ENCODE results near the gene MYPN.

The MYPN gene

DNA sequence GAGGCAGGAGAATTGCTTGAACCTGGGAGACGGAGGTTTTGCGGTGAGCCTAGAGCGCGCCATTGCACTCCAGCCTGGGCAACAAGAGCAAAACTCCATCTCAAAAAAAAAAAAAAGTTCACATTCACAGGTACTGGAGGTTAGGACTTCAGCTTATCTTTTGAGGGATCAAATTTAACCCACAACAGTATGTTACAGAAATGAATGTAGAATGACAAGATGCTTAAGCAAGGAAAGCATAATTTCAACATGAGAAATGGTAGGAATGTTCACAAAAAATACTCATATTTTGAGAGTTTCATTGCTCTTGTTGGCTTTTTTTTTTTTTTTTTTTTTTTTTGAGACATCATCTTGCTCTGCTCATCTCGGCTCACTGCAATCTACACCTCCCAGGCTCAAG, 32.3 kb upstream of the MYPN start:
- TF ChIP-seq Cebpa-rat (IDR thresholded peaks at IDR 0.05), result no peak

DNA sequence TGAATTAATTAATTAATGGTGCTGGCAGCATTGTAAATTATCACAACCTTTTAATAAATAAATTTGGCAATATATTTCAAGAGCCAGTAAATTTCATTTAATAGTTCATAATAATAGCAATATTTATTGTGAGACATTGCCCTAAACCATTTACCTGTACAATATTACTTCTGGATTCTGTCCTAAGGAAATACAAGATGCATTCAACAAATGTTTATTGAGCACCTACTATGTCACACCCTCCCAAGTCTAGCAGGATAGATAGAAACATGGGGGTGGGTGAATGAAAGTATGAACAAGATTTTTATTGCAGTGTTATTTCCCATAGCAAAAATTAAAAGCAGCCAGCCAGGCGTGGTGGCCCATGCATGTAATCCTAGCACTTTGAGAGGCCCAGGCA, 29.9 kb upstream of the MYPN start:
- Histone ChIP-seq H3K36me3 (no peaks in the 10 kb centered on the region), H3K27ac (no peak overlapping the region), H3K9me3 (replicated peaks in 1 of 11) (no peaks in the 10 kb centered on the region; a peak in 1 of 22 replicates), H3K9ac (no peak overlapping the region), H4K20me1 (peaks cover 0 to 3% (median 0%) of the 10 kb centered on the region in 11 experiments; a peak in 5 of 22 replicates), H3K4me1 (peaks cover 5 to 16% (median 10%) of the 10 kb centered on the region in 10 experiments; a peak in 18 of 20 replicates), H3K27me3 (no peaks in the 10 kb centered on the region), H3K4me2 (no peak overlapping the region), H3K4me3 (no peak overlapping the region)
- no peak for TF ChIP-seq Cebpa-rat (IDR thresholded peaks at IDR 0.05)

More for the DNA sequence above, 32.3 kb upstream of the MYPN start:
- H4K20me1 ChIP-seq, result peaks cover 11 to 27% (median 20%) of the 10 kb centered on the region in 11 experiments; a peak in 18 of 22 replicates
- H3K4me3 ChIP-seq, result no peak overlapping the region
- H3K27ac ChIP-seq, result no peak overlapping the region
- no peaks in the 10 kb centered on the region for H3K27me3 ChIP-seq
- no peak overlapping the region for H3K4me2 ChIP-seq
- peaks cover 9 to 36% (median 23%) of the 10 kb centered on the region in 10 experiments for H3K4me1 ChIP-seq
- no peaks in the 10 kb centered on the region; a peak in 1 of 22 replicates for H3K9me3 ChIP-seq (replicated peaks in 1 of 11)
- no peak overlapping the region for H3K9ac ChIP-seq
- peaks cover 0 to 9% (median 0%) of the 10 kb centered on the region in 11 experiments; a peak in 6 of 22 replicates for H3K36me3 ChIP-seq

DNA sequence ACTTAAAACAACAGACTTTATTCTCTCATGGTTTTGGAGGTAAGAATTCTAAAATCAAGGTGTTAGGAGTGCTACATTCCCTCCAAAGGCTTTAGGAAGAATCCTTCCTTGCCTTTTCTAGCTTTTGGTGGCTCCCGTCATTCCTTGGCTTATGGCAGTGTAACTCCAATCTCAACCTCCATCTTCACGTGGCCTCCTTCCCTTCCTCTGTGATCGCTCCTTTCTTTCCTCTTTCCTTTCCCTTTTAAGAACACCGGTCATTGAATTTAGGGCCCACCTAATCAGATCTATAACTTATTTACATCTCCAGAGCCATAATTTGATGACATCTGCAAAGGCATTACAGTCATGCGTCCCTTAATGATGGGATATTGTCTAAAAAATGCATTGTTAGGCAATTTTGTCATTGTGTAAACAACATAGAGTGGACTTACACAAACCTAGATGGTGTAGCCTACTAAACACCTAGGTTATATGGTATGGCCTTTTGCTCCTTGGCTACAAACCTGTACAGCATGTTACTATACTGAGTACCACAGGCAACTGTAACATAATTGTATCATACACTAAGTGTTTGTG, 28.3 kb upstream of the MYPN start:
- Histone ChIP-seq H3K4me2 (no peak overlapping the region), H3K36me3 (no peaks in the 10 kb centered on the region), H4K20me1 (no peaks in the 10 kb centered on the region), H3K4me1 (peaks cover 0 to 16% (median 5%) of the 10 kb centered on the region in 10 experiments; a peak in 11 of 20 replicates), H3K9me3 (replicated peaks in 1 of 11) (no peaks in the 10 kb centered on the region; a peak in 1 of 22 replicates), H3K9ac (no peak overlapping the region), H3K27me3 (no peaks in the 10 kb centered on the region), H3K27ac (no peak overlapping the region), H3K4me3 (no peak overlapping the region)
- no peak for TF ChIP-seq Cebpa-rat (IDR thresholded peaks at IDR 0.05)

DNA sequence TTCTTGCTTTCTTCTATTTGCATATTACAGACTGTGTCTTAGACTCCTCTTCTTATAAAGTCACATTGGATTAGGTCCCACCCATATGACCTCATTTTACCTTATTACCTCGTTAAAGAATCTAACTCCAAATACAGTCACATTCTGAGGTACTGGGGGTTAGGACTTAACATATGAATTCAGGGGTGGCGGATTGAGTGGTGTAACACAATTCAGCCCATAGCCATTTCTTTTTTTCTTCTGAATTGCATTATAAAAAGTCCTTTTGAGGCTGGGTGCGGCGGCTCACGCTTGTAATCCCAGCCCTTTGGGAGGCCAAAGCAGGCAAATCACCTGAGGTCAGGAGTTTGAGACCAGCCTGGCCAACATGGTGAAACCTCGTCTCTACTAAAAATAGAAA, 27.4 kb upstream of the MYPN start:
- Histone ChIP-seq H4K20me1 (no peaks in the 10 kb centered on the region), H3K36me3 (no peaks in the 10 kb centered on the region), H3K4me2 (no peak overlapping the region), H3K4me3 (no peak overlapping the region), H3K27ac (no peak overlapping the region), H3K27me3 (no peaks in the 10 kb centered on the region), H3K9ac (no peak overlapping the region), H3K4me1 (peaks cover 0 to 18% (median 5%) of the 10 kb centered on the region in 10 experiments; a peak in 11 of 20 replicates), H3K9me3 (replicated peaks in 1 of 11) (no peaks in the 10 kb centered on the region)
- no peak for TF ChIP-seq Cebpa-rat (IDR thresholded peaks at IDR 0.05)

DNA sequence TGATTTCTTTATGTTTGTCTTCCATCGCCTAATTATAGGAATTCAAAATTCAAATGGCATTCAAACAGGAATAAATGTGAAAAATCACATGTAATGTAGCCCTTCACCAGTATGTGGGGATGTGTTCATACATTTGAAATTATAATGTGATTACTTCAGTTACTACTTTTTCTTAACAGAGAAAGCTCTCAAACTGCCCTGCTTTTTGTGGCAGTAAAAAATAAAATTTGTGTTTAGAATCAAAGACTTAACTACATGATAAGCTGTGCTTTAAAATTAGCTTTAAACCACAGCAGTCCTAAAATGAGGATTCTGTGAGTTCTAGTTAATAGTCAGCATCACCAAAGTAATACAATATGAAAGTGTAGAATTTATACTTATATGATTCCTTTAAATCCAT, 26.4 kb upstream of the MYPN start:
- Histone ChIP-seq H3K36me3 (no peaks in the 10 kb centered on the region), H3K4me3 (no peak overlapping the region), H3K4me2 (no peak overlapping the region), H3K9ac (no peak overlapping the region), H3K4me1 (peaks cover 7 to 25% (median 12%) of the 10 kb centered on the region in 10 experiments), H3K27me3 (no peaks in the 10 kb centered on the region), H3K9me3 (replicated peaks in 1 of 11) (no peaks in the 10 kb centered on the region), H4K20me1 (no peaks in the 10 kb centered on the region), H3K27ac (no peak overlapping the region)
- TF ChIP-seq Cebpa-rat (IDR thresholded peaks at IDR 0.05), result no peak

DNA sequence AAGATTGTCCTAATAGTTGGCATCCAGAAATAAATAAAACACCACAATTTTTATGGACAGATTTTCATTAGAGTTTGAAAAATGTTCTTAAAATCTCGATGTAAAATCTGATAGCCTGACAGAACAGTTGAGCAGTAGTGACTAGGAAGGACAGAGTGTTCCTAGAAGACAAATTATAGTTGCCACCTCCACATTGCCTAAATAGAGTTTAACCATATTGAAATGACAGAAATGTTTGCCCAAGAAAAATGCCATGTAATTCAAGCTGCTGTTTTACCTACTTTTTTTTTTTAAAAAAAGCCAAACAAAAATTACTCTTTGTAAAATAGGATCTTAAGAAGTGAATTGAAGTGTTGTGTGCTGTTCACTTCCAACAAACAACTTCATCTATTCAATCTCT, 25.3 kb upstream of the MYPN start:
- peaks cover 12 to 36% (median 20%) of the 10 kb centered on the region in 10 experiments for H3K4me1 ChIP-seq
- H4K20me1 ChIP-seq, result no peaks in the 10 kb centered on the region
- H3K9me3 ChIP-seq (replicated peaks in 1 of 11), result no peaks in the 10 kb centered on the region
- TF ChIP-seq Cebpa-rat (IDR thresholded peaks at IDR 0.05), result no peak
- H3K27ac ChIP-seq, result no peak overlapping the region
- peak overlapping the region in 1 of 11 experiments; percentile 3; a peak in 1 of 22 replicates for H3K4me2 ChIP-seq
- no peak overlapping the region for H3K9ac ChIP-seq
- no peaks in the 10 kb centered on the region for H3K36me3 ChIP-seq
- H3K4me3 ChIP-seq, result no peak overlapping the region
- no peaks in the 10 kb centered on the region for H3K27me3 ChIP-seq

DNA sequence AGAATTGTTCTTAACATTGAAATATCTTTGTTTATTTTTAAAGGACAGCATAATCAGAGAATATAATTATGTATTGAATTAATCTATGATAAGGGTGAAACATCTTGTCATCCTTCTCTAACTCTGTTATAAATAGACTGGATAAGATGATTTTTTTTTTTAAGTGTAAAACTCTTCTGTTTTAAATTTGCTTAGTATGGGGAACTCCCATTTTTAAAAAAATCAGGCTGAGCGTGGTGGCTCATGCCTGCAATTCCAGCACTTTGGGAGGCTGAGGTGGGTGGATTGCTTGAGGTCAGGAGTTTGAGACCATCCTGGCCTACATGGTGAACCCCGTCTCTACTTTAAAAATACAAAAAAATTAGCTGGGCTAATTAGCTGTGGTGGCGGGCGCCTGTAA, 24.8 kb upstream of the MYPN start:
- TF ChIP-seq Cebpa-rat (IDR thresholded peaks at IDR 0.05), result no peak
- H4K20me1 ChIP-seq, result no peaks in the 10 kb centered on the region
- H3K27ac ChIP-seq, result no peak overlapping the region
- H3K4me1 ChIP-seq, result peaks cover 10 to 39% (median 24%) of the 10 kb centered on the region in 10 experiments; a peak in 19 of 20 replicates
- H3K9me3 ChIP-seq (replicated peaks in 1 of 11), result no peaks in the 10 kb centered on the region
- H3K9ac ChIP-seq, result no peak overlapping the region
- H3K4me2 ChIP-seq, result peak overlapping the region in 2 of 11 experiments; percentile 17 to 30; a peak in 2 of 22 replicates
- no peak overlapping the region for H3K4me3 ChIP-seq
- no peaks in the 10 kb centered on the region for H3K36me3 ChIP-seq
- no peaks in the 10 kb centered on the region for H3K27me3 ChIP-seq

DNA sequence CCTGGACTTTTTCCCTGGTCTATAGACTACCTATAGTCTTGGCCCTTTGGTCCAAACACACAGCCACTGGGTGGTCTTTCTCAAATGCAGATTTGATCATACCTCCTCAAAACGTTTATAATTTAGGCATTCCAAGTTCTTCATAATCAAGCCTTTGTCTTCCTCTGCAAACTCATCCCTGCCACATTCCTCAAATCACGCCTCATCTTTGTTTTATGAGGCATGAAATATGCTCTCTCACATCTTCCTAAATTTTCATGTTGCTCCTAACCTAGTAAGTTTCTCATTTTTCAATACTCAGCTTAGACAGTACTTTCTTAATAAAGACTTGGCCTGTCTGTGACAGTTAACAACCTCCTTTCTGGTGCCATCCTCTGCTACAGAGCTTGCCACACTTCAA, 23.3 kb upstream of the MYPN start:
- no peak for TF ChIP-seq Cebpa-rat (IDR thresholded peaks at IDR 0.05)
- H3K4me3 ChIP-seq, result no peak overlapping the region
- H3K27me3 ChIP-seq, result no peaks in the 10 kb centered on the region
- H3K9ac ChIP-seq, result no peak overlapping the region
- H3K4me1 ChIP-seq, result peaks cover 10 to 39% (median 24%) of the 10 kb centered on the region in 10 experiments; a peak in 19 of 20 replicates
- H3K36me3 ChIP-seq, result no peaks in the 10 kb centered on the region
- no peaks in the 10 kb centered on the region for H3K9me3 ChIP-seq (replicated peaks in 1 of 11)
- H3K4me2 ChIP-seq, result peak overlapping the region in 2 of 11 experiments; percentile 19 to 28; a peak in 1 of 22 replicates
- H4K20me1 ChIP-seq, result no peaks in the 10 kb centered on the region
- H3K27ac ChIP-seq, result no peak overlapping the region

DNA sequence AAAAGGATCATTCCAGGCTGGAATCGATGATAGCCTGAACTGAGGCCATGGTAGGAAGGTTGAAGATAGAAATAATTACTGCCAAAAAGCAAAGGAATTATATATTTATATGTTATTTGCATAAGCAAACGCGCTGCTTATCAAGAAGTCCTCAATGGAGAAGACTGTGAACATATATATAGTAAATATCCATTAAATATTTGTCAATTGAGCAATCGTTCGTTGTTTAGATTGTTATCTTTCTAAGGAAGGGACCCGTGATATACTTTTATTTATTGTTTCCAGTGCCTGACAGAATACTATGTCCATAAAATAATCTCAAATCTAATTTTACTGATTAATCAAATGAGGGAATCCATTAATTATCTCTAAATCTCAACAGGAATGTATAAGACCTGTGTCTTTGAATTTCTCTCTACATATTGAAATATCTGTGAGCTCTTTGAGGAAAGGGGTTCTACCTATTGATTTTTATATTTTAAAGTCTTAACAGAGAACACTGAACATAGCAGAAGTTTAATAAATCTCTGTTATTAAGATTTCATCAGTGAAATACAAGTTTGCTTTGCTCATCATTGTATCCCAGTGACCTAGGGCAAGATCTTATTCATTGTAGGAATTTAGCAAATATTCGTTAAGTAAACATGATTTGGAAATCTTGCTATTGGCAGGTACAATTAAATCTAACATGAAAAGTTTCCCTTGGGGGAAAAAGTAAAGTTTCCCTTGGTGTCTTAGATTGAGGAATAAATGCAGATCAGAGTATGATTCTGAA, 22.2 kb upstream of the MYPN start:
- Histone ChIP-seq H3K9me3 (replicated peaks in 1 of 11) (no peaks in the 10 kb centered on the region), H3K4me2 (peak overlapping the region; percentile 45 to 82 (median 73); a peak in 21 of 22 replicates), H3K9ac (no peak overlapping the region), H3K27me3 (no peaks in the 10 kb centered on the region), H3K36me3 (no peaks in the 10 kb centered on the region), H3K4me1 (peaks cover 10 to 39% (median 24%) of the 10 kb centered on the region in 10 experiments; a peak in 19 of 20 replicates), H3K4me3 (no peak overlapping the region), H3K27ac (peak overlapping the region in 3 of 11 experiments; percentile 0 to 50 (median 2); a peak in 5 of 22 replicates), H4K20me1 (no peaks in the 10 kb centered on the region)
- TF ChIP-seq Cebpa-rat (IDR thresholded peaks at IDR 0.05), result no peak
